SH-SY5Y (cell line): ENCODE results near the gene CPA2.

ENCODE experiments used
- GATA2 ChIP-seq: IDR thresholded peaks from 2 replicates; pipeline ENCODE4 v1.6.1; 2011; ENCODE audit warnings: mild to moderate bottlenecking, low read depth, low read length
- GATA3 ChIP-seq: IDR thresholded peaks from 2 replicates; pipeline ENCODE4 v1.6.1; 2011; ENCODE audit warnings: low read depth, mild to moderate bottlenecking, low read length, moderate library complexity

GRCh38 chr7:130304878-130305277 is 38.2 kb downstream of the CPA2 start:
- TF ChIP-seq GATA2 (no peak), GATA3 (no peak)
